GM18861 (cell line): ENCODE data around the gene ZC3H12A.

Experiments
- ATAC-seq: cut with Tn5 transposase; IDR thresholded peaks from one replicate; pipeline ENCODE4 v1.9.1; 2021; ENCODE audit not compliant: unreplicated experiment

Gene ZC3H12A

GRCh38 chr1:37474046-37474696 is at the start of gene ZC3H12A:
TSS of gene ZC3H12A (plus strand) at chr1:37474580. CDS start at chr1:37475497, 917 bp downstream.
- ATAC-seq = peak; percentile 41

- no peak for ATAC-seq
Measured at GRCh38 chr1:37425221-37425620, 49.2 kb upstream of the ZC3H12A start.

- no peak for ATAC-seq
Measured at GRCh38 chr1:37429029-37429428, 45.4 kb upstream of the ZC3H12A start.

- no peak for ATAC-seq
Measured at GRCh38 chr1:37430103-37430985, 44.0 kb upstream of the ZC3H12A start.

GRCh38 chr1:37432716-37433115 is 41.7 kb upstream of the ZC3H12A start:
- no peak for ATAC-seq

- no peak for ATAC-seq
Measured at GRCh38 chr1:37433171-37433570, 41.2 kb upstream of the ZC3H12A start.

- ATAC-seq = no peak
Measured at GRCh38 chr1:37434292-37435225, 39.8 kb upstream of the ZC3H12A start.

- ATAC-seq = no peak
Measured at GRCh38 chr1:37437087-37437486, 37.3 kb upstream of the ZC3H12A start.

GRCh38 chr1:37438037-37438868 is 36.1 kb upstream of the ZC3H12A start:
- no peak for ATAC-seq

- ATAC-seq = no peak
Measured at GRCh38 chr1:37438869-37439343, 35.5 kb upstream of the ZC3H12A start.

- ATAC-seq = no peak
Measured at GRCh38 chr1:37439349-37439995, 34.9 kb upstream of the ZC3H12A start.

GRCh38 chr1:37441490-37441889 is 32.9 kb upstream of the ZC3H12A start:
- no peak for ATAC-seq

- no peak for ATAC-seq
Measured at GRCh38 chr1:37442139-37442538, 32.2 kb upstream of the ZC3H12A start.

- ATAC-seq = no peak
Measured at GRCh38 chr1:37442644-37443043, 31.7 kb upstream of the ZC3H12A start.

- ATAC-seq = no peak
Measured at GRCh38 chr1:37446874-37447273, 27.5 kb upstream of the ZC3H12A start.

- no peak for ATAC-seq
Measured at GRCh38 chr1:37448185-37448584, 26.2 kb upstream of the ZC3H12A start.

- no peak for ATAC-seq
Measured at GRCh38 chr1:37448691-37449417, 25.5 kb upstream of the ZC3H12A start.

GRCh38 chr1:37449936-37450335 is 24.4 kb upstream of the ZC3H12A start:
- ATAC-seq = no peak

GRCh38 chr1:37452416-37452815 is 22.0 kb upstream of the ZC3H12A start:
- no peak for ATAC-seq
